Endothelial cell of umbilical vein (primary cell): ENCODE results near the gene ALDH3B2. TPM values are rescaled to one million over a fixed set of nuclear protein-coding genes. Genes with fewer than 3 reads are reported as not detected.

ENCODE experiments used
- BruUV-seq: library from RNA; stranded (reverse); fragments of 400-500 nt; replicated peaks from 2 replicates; lab custom pipeline; 2021; lab: Mats Ljungman, UMichigan
- CTCF ChIA-PET: fragments of 300-600, 350-600 bp; sonication (Branson Sonifier 250); formaldehyde crosslinking; loops from one replicate; lab custom pipeline; 2021; ENCODE audit warnings: antibody characterized with exemption, inconsistent platforms; lab: Charles Lee
- POLR2A ChIA-PET: fragments of 300-600, 350-600 bp; sonication (Branson Sonifier 250); formaldehyde crosslinking; loops from one replicate; lab custom pipeline; 2021; ENCODE audit warnings: antibody characterized with exemption, inconsistent platforms; lab: Charles Lee
- DNase-seq: peaks from one replicate; pipeline ENCODE4 v3.0.0-alpha.2; 2011; ENCODE audit warnings: low read depth, low spot score
- FAIRE-seq: peaks from 2 replicates; lab custom pipeline; 2011; peaks lifted over from hg19 to GRCh38; lab: Jason Lieb, UNC
- H2AFZ ChIP-seq: 2 replicates; pipeline ENCODE4 v1.6.0; 2012; ENCODE audit warnings: low read depth, low read length, control low read depth, inconsistent platforms
- H3K27ac ChIP-seq: 2 replicates; pipeline ENCODE4 v1.5.1; 2011; ENCODE audit warnings: low read depth, mild to moderate bottlenecking, control low read depth, low read length, moderate library complexity; ENCODE audit not compliant: insufficient read depth
- H3K27me3 ChIP-seq, 2 experiments: 2 replicates each; pipeline versions ENCODE4 v1.6.0 to v1.6.1; 2011; ENCODE audit warnings: low read length in 2 of 2, mixed read lengths in 1 of 2; ENCODE audit not compliant: control insufficient read depth in 2 of 2, insufficient read depth in 2 of 2
- H3K36me3 ChIP-seq, 2 experiments: 2 replicates in 1 of 2; 3 replicates in 1 of 2; pipeline ENCODE4 v1.5.1; 2011; ENCODE audit warnings: low read length in 2 of 2, mild to moderate bottlenecking in 1 of 2, moderate library complexity in 1 of 2; ENCODE audit not compliant: control insufficient read depth in 2 of 2, insufficient read depth in 2 of 2; ENCODE audit errors: extremely low read depth in 1 of 2
- H3K4me1 ChIP-seq: 3 replicates; pipeline ENCODE4 v1.5.1; 2011; ENCODE audit warnings: mild to moderate bottlenecking, low read length; ENCODE audit not compliant: control insufficient read depth, insufficient read depth; ENCODE audit errors: extremely low read depth
- H3K4me2 ChIP-seq: 2 replicates; pipeline ENCODE4 v1.6.1; 2011; ENCODE audit warnings: low read length, control low read depth, mixed read lengths; ENCODE audit not compliant: insufficient read depth
- H3K4me3 ChIP-seq, 3 experiments: fragments of 200-600 bp in 1 of 3; sonication (generic), shearing (Covaris generic) in 1 of 3; replicated peaks in 1 of 3; 2 replicates each; pipeline ENCODE4 v1.5.1; 2011 to 2016; ENCODE audit warnings: control low read depth in 3 of 3, low read length in 3 of 3, mild to moderate bottlenecking in 2 of 3, inconsistent platforms in 1 of 3, low read depth in 1 of 3, moderate library complexity in 1 of 3; ENCODE audit not compliant: insufficient read depth in 1 of 3
- H3K79me2 ChIP-seq: 2 replicates; pipeline ENCODE4 v1.6.0; 2012; ENCODE audit warnings: low read length, inconsistent platforms; ENCODE audit not compliant: control insufficient read depth, insufficient read depth
- H3K9ac ChIP-seq: replicated peaks from 2 replicates; pipeline ENCODE3; 2011; ENCODE audit warnings: low read length, control low read depth; ENCODE audit not compliant: insufficient read depth; ENCODE audit errors: extremely low read depth
- H3K9me1 ChIP-seq: replicated peaks from 3 replicates; pipeline ENCODE4 v1.6.0; 2011; ENCODE audit warnings: mild to moderate bottlenecking, low read length; ENCODE audit not compliant: control insufficient read depth, insufficient read depth; ENCODE audit errors: extremely low read depth
- H3K9me3 ChIP-seq: replicated peaks from 2 replicates; pipeline ENCODE4 v1.5.1; 2012; ENCODE audit warnings: low read length, inconsistent platforms; ENCODE audit not compliant: control insufficient read depth, insufficient read depth
- H4K20me1 ChIP-seq: replicated peaks from 2 replicates; pipeline ENCODE3; 2011; ENCODE audit warnings: mild to moderate bottlenecking, low read length; ENCODE audit not compliant: control insufficient read depth, insufficient read depth; ENCODE audit errors: extremely low read depth
- CTCF ChIP-seq, 2 donors: IDR thresholded peaks; 1 replicate in 1 of 2; 2 replicates in 1 of 2; pipeline ENCODE4 v1.5.1; 2011; ENCODE audit warnings: low read length in 2 of 2, mild to moderate bottlenecking in 2 of 2, moderate library complexity in 2 of 2, control low read depth in 1 of 2, inconsistent platforms in 1 of 2, low read depth in 1 of 2; ENCODE audit not compliant: insufficient read depth in 1 of 2; ENCODE audit errors: extremely low read depth in 1 of 2
- EZH2 ChIP-seq: IDR thresholded peaks from 2 replicates; pipeline ENCODE4 v1.6.1; 2012; ENCODE audit warnings: borderline replicate concordance, low read depth, mild to moderate bottlenecking, moderate library complexity, low read length, inconsistent platforms; ENCODE audit not compliant: severe bottlenecking
- FOS ChIP-seq: IDR thresholded peaks from 2 replicates; pipeline ENCODE4 v1.6.1; 2011; ENCODE audit warnings: mild to moderate bottlenecking, low read length, moderate library complexity, borderline replicate concordance; ENCODE audit not compliant: insufficient read depth
- GATA2 ChIP-seq: IDR thresholded peaks from 2 replicates; pipeline ENCODE4 v1.7.0; 2011; ENCODE audit warnings: low read depth, mild to moderate bottlenecking, moderate library complexity, mixed read lengths, low read length; ENCODE audit not compliant: insufficient read length, insufficient read depth
- JUN ChIP-seq: IDR thresholded peaks from 2 replicates; pipeline ENCODE4 v1.6.1; 2011; ENCODE audit warnings: borderline replicate concordance, low read depth; ENCODE audit not compliant: insufficient read length, insufficient read depth
- MYC ChIP-seq: IDR thresholded peaks from one replicate; pipeline ENCODE4 v1.6.1; 2011; ENCODE audit warnings: mild to moderate bottlenecking, low read depth, low read length
- POLR2A ChIP-seq: IDR thresholded peaks from 2 replicates; pipeline ENCODE4 v1.6.1; 2012; ENCODE audit warnings: low read depth, mild to moderate bottlenecking, control low read depth, low read length
- POLR2AphosphoS5 ChIP-seq: IDR thresholded peaks from 2 replicates; pipeline ENCODE4 v1.6.1; 2012; ENCODE audit warnings: low read depth, mild to moderate bottlenecking, control low read depth, low read length, moderate library complexity; ENCODE audit not compliant: insufficient read depth
- dilution Hi-C: fragments of 300-500 bp; cut with MboI; formaldehyde crosslinking; loops from one replicate; pipeline ENCODE4 v1.15.0; 2019; ENCODE audit warnings: low sequenced_read_pairs; ENCODE audit not compliant: extremely low pct_ligation_motif_present
- intact Hi-C: fragments of 100-400 bp; cut with micrococcal nuclease; formaldehyde crosslinking; loops from one replicate; pipeline ENCODE4 v1.10.0; 2022
- polyA plus RNA-seq, 4 experiments: library from polyadenylated mRNA; depleted of rRNA in 3 of 4; stranded (reverse) in 3 of 4; unstranded in 1 of 4; fragments of >200 nt; gene quantifications; 2 replicates each; pipeline versions ENCODE4 v1.2.1 to v1.2.3, GENCODE V29; 2011 to 2012; ENCODE audit warnings: missing spikeins in 1 of 4
- total RNA-seq: library from RNA; stranded (reverse); gene quantifications from 2 replicates; pipeline ENCODE4 v1.2.3, GENCODE V29; 2021
- TF ChIP-seq, protein P1 (sequence below): IDR thresholded peaks from 2 replicates; pipeline ENCODE4 v1.6.1; 2011; ENCODE audit not compliant: insufficient read depth, insufficient read length

ALDH3B2 gene
- total and polyA plus RNA-seq, 2 donors (not counting 3 experiments of a cell fraction or from before 2014, with no cell fraction given), result not detected

GRCh38 chr11:67613313-67613959 is 61.0 kb downstream of the ALDH3B2 start:
- no peak overlapping the region for H3K27ac ChIP-seq
- FAIRE-seq, result no peak
- H3K4me3 ChIP-seq, result no peak overlapping the region
- no peak overlapping the region for H3K4me2 ChIP-seq
- H3K9ac ChIP-seq, result no peak overlapping the region
- H3K4me1 ChIP-seq, result no peaks in the 10 kb centered on the region
- H3K79me2 ChIP-seq, result no peaks in the 10 kb centered on the region
- H3K36me3 ChIP-seq, result peaks cover 3 to 22% of the 10 kb centered on the region in 2 experiments
- ChIA-PET POLR2A (no interaction called here), CTCF (interaction anchor here (0.8 to 6.8 kb wide), 17 partner anchors 9 to 100 kb away, joined by 3 to 98 read pairs (median 4); partner anchors contain the start of genes ACY3, GSTP1 and NUDT8)
- H3K9me1 ChIP-seq, result no peaks in the 10 kb centered on the region
- TF ChIP-seq CTCF (IDR thresholded peaks at IDR 0.05; ENCODE audit: extremely low read depth in 1 of 2, insufficient read depth in 1 of 2, low read depth in 1 of 2, low read length in 2 of 2), result no peak
- TF ChIP-seq JUN, result no peak
- TF ChIP-seq GATA2, result no peak
- TF ChIP-seq, protein P1, sequence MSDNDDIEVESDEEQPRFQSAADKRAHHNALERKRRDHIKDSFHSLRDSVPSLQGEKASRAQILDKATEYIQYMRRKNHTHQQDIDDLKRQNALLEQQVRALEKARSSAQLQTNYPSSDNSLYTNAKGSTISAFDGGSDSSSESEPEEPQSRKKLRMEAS, result no peak
- TF ChIP-seq FOS, result no peak
- no peak for TF ChIP-seq EZH2
- no peak for TF ChIP-seq POLR2AphosphoS5
- no peak for TF ChIP-seq POLR2A
- no peak for TF ChIP-seq MYC
- DNase-seq, result no peak
- BruUV-seq, result no TSS peak
- intact Hi-C loops, result no loop called here
- dilution Hi-C loops, result no loop called here
- no peaks in the 10 kb centered on the region for H4K20me1 ChIP-seq
- H3K9me3 ChIP-seq, result no peaks in the 10 kb centered on the region
- peaks cover 14 to 21% of the 10 kb centered on the region in 2 experiments for H3K27me3 ChIP-seq
- no peak overlapping the region for H2AFZ ChIP-seq
